Stimulated activated CD4-positive, alpha-beta T cell treated with anti-CD3 and anti-CD28 coated beads, Interleukin-15, amount 100 ng/mL, for 1 hour (primary cell): Measurements from ENCODE around the gene NRG3.

Experiments used
- DNase-seq, 2 donors: peaks; one replicate each; pipeline ENCODE4 v3.0.0-alpha.2; 2020; ENCODE audit warnings: low read depth in 1 of 2, low spot score in 1 of 2

Gene NRG3

GRCh38 chr10:82768040-82768439 is 893.0 kb downstream of the NRG3 start:
- no peak for DNase-seq

GRCh38 chr10:82778908-82779307 is 903.9 kb downstream of the NRG3 start:
- DNase-seq = no peak

- DNase-seq = no peak
These were observed 921.5 kb downstream of the NRG3 start for GRCh38 chr10:82796510-82796909.

- no peak for DNase-seq
These were observed 926.3 kb downstream of the NRG3 start for GRCh38 chr10:82801289-82801688.

GRCh38 chr10:82811621-82812020 is 936.6 kb downstream of the NRG3 start:
- no peak for DNase-seq

GRCh38 chr10:82813856-82814255 is 938.9 kb downstream of the NRG3 start:
- DNase-seq = no peak

GRCh38 chr10:82814635-82815034 is 939.6 kb downstream of the NRG3 start:
- no peak for DNase-seq

- DNase-seq = no peak
These were observed 940.7 kb downstream of the NRG3 start for GRCh38 chr10:82815680-82816079.

- DNase-seq = no peak
These were observed 942.9 kb downstream of the NRG3 start for GRCh38 chr10:82817676-82818422.

- DNase-seq = no peak
These were observed 946.0 kb downstream of the NRG3 start for GRCh38 chr10:82821043-82821442.

- no peak for DNase-seq
These were observed 951.1 kb downstream of the NRG3 start for GRCh38 chr10:82826132-82826531.

GRCh38 chr10:82827901-82828300 is 952.9 kb downstream of the NRG3 start:
- DNase-seq = no peak

- no peak for DNase-seq
These were observed 972.2 kb downstream of the NRG3 start for GRCh38 chr10:82847242-82847641.

- no peak for DNase-seq
These were observed 975.2 kb downstream of the NRG3 start for GRCh38 chr10:82850191-82850590.

GRCh38 chr10:82856957-82857613 is 982.1 kb downstream of the NRG3 start:
- DNase-seq = no peak

- no peak for DNase-seq
These were observed 986.9 kb downstream of the NRG3 start for GRCh38 chr10:82861889-82862288.

GRCh38 chr10:82865366-82865765 is 990.4 kb downstream of the NRG3 start:
- no peak for DNase-seq

- DNase-seq = no peak
These were observed 991.5 kb downstream of the NRG3 start for GRCh38 chr10:82866424-82867020.

GRCh38 chr10:82867056-82867455 is 992.1 kb downstream of the NRG3 start:
- no peak for DNase-seq

- DNase-seq = no peak
These were observed 999.7 kb downstream of the NRG3 start for GRCh38 chr10:82874671-82875070.

- no peak for DNase-seq
These were observed 1005.8 kb downstream of the NRG3 start for GRCh38 chr10:82880776-82881290.

GRCh38 chr10:82882722-82883121 is 1007.7 kb downstream of the NRG3 start:
- no peak for DNase-seq
